ENCODE data around the gene CTH. TPM values are rescaled to one million over a fixed set of nuclear protein-coding genes. Genes with fewer than 3 reads are reported as not detected.

The CTH gene
- total and polyA plus RNA-seq, 2 experiments from 2014 or later: 31.0 to 34.3 TPM

- TF ChIP-seq ETS1 (IDR thresholded peaks at IDR 0.05) (no peak), ZNF114 (CRISPR knock-in tag; IDR thresholded peaks at IDR 0.05) (no peak), EZH2 (IDR thresholded peaks at IDR 0.05; ENCODE audit: low read depth, unreplicated experiment) (no peak), STAT1 (IDR thresholded peaks at IDR 0.05; ENCODE audit: unreplicated experiment) (no peak), JUNB (IDR thresholded peaks at IDR 0.05; ENCODE audit: unreplicated experiment) (no peak), NANOG (IDR thresholded peaks at IDR 0.05; ENCODE audit: borderline replicate concordance) (no peak), ZNF462 (CRISPR knock-in tag; IDR thresholded peaks at IDR 0.05) (no peak)
These were observed 27.6 kb upstream of the CTH start (continued) for GRCh38 chr1:70383483-70383882.

GRCh38 chr1:70384542-70384941, 26.5 kb upstream of the CTH start:
- no peak for DNase-seq (ENCODE audit: low spot score)
- no peak overlapping the region for H3K27ac Mint-ChIP-seq
- no peaks in the 10 kb centered on the region for H3K9me3 Mint-ChIP-seq
- H3K79me2 ChIP-seq (replicated peaks; ENCODE audit: insufficient read depth): no peaks in the 10 kb centered on the region
- no peaks in the 10 kb centered on the region for H3K4me1 Mint-ChIP-seq
- H4K20me1 ChIP-seq (replicated peaks; ENCODE audit: insufficient read depth): no peaks in the 10 kb centered on the region
- no peaks in the 10 kb centered on the region for H3K27me3 ChIP-seq (ENCODE audit: insufficient read depth)
- peaks cover 2% of the 10 kb centered on the region for H3K27me3 Mint-ChIP-seq (ENCODE audit: insufficient read depth, low read depth, poor library complexity)
- H3K4me2 ChIP-seq: no peak overlapping the region
- H3K4me3 Mint-ChIP-seq: no peak overlapping the region
- no peaks in the 10 kb centered on the region for H3K36me3 Mint-ChIP-seq (ENCODE audit: low read depth)
- H3K27ac ChIP-seq (ENCODE audit: low read depth): no peak overlapping the region
- H2AFZ ChIP-seq: no peak overlapping the region
- no peaks in the 10 kb centered on the region for H3K9me2 ChIP-seq (ENCODE audit: insufficient read depth)
- no peak overlapping the region for H3K4me3 ChIP-seq
- no peak for ATAC-seq
- H3F3A ChIP-seq (replicated peaks; ENCODE audit: low read depth): no peaks in the 10 kb centered on the region
- no peaks in the 10 kb centered on the region for H3K36me3 ChIP-seq (ENCODE audit: insufficient read depth)
- H3K4me1 ChIP-seq (ENCODE audit: insufficient read depth): no peaks in the 10 kb centered on the region
- TF ChIP-seq REST (IDR thresholded peaks at IDR 0.05; ENCODE audit: unreplicated experiment): no peak
- TF ChIP-seq JUNB (IDR thresholded peaks at IDR 0.05; ENCODE audit: unreplicated experiment): no peak

All from GM23338 (cell line).